GM18508 (cell line): ENCODE data around the gene KCNQ2.

Source experiments
- ATAC-seq: cut with Tn5 transposase; IDR thresholded peaks from one replicate; pipeline ENCODE4 v1.9.1; 2021; ENCODE audit warnings: moderate number of reproducible peaks; ENCODE audit not compliant: insufficient read depth, unreplicated experiment

KCNQ2 gene

GRCh38 chr20:63458170-63459069 is 14.0 kb downstream of the KCNQ2 start:
- ATAC-seq = no peak

DNA sequence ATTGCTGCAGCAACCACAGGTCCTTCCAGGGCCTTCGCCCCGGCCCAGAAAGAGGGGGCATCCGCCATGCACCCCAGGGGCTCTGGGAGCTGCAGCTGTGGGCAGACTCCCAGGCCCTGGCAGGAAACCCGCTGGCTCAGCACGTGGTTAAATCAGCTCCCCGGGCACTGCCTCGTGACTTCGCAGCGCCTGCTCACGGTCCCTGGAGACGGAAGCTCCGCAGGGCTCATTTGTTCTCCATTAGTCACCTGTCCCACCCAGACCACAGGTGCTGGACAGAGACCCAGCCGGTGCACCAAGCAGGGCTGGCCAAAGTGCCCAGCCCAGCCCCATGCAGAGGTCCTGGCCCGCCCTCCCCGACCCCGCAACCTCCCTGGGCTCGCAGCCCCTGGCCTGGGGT is 14.7 kb downstream of the KCNQ2 start:
- no peak for ATAC-seq

DNA sequence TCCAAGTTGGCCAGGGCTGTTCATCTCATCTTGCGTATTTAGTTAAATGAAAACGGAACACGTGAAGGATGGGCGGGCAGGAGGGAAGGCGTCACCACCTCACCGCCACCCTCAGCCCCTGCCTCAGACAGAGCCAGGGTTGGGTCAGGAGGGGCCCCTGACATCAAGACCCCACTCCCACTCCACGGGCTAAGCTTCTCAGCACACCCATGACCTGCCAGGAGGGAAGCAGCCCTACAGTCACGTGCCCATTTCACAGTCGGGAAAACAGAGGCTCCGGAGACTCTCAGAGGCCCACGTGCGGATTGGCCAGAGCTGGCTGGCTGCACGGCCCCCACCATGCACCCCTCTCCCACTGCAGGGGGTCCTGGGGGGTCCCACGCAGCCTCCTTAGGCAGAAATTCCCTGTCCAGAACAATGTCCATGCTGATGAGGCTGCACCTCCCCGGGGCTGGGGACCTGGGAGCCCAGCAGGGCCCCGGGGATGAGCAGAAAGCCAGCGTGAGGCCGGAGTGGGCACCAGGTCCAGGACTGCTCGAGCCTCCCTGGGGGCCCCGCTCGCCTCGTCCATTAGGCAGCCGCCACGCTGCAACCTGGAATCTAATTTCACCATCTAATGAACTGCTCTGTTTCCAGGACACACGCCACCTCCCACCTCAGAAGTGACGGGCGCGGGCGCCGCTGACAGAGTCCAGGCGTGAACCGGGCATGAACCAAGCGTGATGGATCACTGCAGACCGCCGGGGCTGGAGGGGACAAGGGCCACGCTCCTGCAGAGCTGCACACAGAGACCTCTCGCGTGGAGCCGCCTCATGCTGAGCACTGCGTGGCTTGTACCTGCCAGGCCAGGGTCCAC is 15.8 kb downstream of the KCNQ2 start:
- no peak for ATAC-seq

DNA sequence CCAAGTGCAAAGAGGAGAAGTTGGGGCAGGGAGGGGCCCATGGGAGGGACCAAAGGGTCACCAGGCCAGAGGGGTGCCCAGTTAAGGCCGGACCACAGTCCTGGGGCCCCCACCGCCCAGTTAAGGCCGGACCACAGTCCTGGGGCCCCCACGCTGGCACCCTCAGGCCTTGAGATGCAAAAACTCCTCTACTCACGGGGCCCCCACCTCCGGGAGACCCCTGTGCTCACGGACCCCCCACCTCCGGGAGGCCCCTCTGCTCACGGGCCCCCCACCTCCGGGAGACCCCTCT is 16.9 kb downstream of the KCNQ2 start:
- ATAC-seq = no peak

GRCh38 chr20:63454731-63455567 is 17.5 kb downstream of the KCNQ2 start:
- ATAC-seq = no peak

DNA sequence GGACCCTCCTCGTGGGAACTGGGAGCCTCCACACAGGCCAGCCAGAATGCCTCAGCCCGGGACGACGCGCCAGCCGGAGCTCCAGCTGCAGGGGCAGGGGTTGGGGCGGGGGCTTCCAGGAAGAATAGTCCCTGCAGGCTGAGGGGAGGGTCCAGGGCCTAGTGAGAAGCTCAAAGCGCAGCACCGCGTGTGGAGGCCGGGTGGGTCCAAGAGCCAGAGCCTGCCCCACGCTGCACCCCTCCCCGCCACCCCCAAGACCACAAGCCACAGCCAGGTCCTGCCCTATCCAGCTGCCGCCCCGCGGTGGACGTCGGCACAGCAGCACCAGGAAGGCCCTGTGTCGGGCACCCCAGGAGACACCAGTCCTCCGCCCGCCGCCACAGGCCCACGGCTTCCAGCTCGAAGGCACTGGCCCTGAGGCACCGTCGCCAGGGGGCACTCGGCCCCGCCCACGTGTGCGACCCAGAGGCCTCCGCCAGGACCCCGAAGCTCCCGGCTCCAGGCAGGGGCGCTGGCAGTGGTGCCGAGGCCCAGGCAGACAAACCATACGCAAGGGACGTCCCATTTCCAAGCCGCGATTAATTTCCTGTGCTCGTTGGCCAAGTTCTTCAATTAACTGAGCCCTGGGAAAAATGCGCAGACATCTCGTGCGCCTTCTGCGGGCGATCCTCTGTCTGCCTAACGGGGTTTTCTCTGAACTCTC is 19.5 kb downstream of the KCNQ2 start:
- no peak for ATAC-seq

- no peak for ATAC-seq
Observed at GRCh38 chr20:63452341-63452740, 20.1 kb downstream of the KCNQ2 start.

- ATAC-seq = no peak
Observed at GRCh38 chr20:63451821-63452220, 20.6 kb downstream of the KCNQ2 start.

DNA sequence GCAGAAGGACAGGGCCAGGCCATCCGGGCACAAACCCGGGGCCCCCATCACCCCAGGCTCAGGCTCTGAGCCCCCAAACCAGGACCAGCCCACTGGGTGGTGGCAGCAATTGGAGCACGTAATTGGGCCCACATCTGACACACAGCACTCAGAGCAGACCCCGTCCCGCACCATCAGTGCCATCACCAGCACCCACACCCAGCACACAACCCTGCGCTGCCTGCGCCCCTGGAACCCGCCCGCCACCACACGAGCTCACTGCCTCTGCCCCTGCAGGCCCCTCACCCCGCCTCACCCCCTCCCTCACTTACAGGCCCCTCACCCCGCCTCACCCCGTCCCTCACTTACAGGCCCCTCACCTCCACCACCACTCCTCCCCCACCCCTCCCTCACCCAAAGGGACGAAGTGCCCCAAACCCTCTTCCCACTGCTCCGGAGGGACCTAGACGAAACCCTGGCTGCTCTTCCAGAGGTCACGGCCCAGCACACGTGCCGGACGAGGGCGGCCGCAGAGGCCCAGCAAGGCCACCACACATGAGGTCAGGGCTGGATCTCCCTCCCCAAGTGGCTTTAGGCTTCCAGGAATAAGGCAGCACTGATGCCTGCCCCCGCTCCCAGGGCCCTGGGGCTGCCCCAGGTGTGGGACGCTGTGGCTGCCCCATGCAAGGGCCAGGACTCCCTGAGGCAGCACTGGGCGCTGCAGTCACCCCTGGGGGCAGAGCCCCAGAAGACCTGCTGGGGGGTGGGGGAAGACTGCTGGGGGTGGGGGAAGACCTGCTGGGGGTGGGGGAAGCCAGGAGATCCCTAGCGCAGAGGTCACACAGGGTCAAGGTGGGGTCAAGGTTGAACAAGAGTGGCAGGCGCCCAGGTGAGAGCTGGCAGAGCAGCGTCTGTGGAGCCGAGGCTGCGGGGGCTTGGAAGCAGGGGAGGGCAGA is 22.4 kb downstream of the KCNQ2 start:
- no peak for ATAC-seq

GRCh38 chr20:63449025-63449424 is 23.4 kb downstream of the KCNQ2 start:
- ATAC-seq = no peak

DNA sequence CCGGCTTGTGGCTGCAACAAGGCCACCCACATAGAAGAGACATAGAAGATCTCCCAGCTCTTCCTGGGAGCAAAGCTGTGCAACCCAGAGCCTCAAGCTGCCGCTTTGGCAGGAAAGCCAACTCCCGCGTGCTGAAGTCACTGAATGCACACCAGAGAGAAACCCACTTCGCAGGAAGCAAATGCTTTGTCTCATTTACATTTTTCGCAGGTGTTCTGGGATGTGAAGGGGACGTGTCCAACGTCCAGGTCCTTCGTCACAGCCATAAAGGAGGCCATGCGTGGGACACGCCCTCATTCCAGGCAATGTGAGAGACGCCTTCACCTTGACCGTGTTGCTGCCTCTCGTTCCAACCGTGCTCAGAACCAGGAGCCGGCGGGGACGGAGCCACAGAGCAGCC is 24.4 kb downstream of the KCNQ2 start:
- ATAC-seq = no peak

DNA sequence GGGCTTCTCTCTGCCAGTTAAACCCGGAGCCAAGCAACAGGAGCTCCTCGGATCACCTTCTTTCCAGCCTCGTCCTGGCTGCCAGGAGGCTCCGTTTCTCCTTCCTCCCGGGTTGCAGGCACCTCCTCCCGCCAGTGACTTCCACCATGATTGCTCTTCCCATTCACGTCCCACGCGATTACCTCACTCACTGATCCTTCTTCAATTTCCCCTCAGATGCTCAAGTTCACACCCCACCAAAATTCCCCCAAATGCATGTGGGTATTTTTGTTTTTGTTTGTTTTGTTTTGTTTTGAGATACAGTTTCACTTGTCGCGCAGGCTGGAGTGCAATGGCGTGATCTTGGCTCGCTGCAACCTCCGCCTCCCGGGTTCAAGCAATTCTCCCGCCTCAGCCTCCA is 25.1 kb downstream of the KCNQ2 start:
- ATAC-seq = no peak

- ATAC-seq = no peak
Observed at GRCh38 chr20:63446216-63447024, 26.0 kb downstream of the KCNQ2 start.

DNA sequence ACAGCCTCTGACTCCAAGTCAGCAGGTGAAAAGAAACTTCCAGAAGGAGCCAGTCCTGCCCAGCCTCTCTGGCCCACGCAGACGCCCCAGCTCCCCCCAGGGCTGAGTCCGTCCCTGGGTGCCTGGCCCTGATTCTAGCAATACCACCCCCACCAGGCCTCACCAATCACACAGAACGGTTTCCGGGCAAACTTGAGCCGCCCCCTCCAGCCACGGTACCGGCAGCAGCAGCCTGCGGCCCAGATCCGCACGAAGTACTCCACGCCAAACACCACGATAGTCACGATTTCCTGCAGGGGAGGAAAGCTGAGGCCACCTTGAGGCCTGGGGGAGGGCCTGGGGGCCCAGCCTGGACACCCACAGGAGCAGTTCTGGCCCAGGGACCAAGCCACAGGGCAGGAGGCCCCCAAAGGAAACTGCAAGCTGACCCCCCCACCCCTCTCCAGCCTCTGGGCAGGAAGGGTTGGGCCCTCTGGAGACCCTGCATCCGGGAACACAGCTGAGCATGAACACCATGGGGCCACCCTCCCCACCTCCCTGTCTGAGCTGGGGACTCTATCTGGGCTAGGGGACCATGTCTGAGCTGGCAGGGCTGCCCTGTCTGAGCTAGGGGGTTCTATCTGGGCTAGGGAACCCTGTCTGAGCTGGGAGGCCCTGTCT is 27.2 kb downstream of the KCNQ2 start:
- no peak for ATAC-seq

DNA sequence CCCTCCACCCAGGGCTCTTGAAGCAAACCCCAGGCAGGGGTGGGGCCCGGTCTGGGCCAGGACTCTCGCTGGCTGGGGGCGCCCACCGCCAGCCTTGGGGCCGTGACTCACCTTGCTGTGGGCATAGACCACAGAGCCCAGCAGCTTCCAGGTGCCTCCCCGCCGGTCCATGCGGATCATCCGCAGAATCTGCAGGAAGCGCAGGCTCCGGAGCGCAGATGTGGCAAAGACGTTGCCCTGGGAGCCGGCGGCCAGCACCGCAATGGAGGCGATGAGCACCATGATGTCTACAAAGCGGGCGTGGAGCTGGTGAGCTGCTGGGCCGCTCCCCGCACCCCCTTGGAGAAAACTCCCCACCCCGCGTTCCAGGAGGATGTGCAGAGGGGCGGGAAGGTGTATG is 27.9 kb downstream of the KCNQ2 start:
- ATAC-seq = no peak

DNA sequence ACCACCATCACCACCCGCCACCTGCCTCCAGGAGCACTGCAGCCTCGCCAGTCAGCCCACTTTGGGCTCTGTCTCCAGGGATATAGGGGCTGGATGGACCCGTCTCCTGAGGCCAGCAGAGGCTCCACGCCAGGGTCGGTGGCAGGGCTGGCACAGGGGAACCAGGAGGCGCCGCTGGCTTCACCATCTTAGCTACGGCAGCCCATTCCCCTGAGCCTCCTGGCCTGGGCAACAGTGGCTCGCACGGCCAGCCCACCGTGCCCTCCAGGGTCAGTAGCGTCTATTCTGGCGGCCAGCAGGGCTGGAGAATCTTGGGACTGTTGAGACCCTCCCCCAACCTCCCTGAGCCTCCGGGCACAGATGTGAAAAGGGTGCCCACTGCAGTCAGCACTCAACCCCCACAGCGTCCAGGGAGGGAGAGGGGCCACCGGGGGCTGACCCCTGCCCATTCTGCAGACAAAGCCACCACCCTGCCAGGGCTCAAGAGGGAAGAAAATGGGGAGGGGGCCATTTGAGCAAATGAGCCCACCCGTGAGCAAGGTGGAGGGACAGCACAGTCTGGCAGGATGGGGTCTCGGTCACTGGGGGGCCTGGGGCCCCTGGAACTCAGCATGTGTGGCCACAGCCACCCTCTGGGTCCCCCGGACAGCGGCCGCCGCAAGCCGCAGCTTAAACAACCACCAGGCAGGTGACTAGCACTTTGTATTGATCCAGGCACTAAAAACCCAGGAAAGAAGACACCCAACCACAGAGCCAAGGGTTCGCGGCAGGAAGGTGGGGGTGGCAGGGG is 28.7 kb downstream of the KCNQ2 start:
- no peak for ATAC-seq

- no peak for ATAC-seq
Observed at GRCh38 chr20:63442100-63442493, 30.4 kb downstream of the KCNQ2 start.
